ENCODE results near the gene SDC4.

The SDC4 gene

DNA sequence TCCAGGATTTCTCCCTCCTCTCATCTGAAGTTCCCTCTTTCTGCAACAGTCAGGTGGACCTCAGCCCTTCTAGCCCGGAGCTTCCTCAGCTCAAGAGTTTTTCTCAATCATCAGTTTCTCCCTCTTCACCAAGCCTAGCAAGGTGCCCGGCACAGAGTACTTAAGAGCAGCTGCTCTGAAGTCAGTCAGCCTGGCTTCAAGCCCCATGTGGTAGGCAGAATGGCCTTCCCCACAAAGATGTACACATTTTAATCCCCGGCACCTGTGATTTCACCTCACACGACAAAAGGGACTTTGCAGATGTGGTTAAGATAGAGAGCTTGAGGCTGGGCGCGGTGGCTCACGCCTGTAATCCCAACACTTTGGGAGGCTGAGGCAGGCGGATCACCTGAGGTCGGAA lies 56.7 kb downstream of the SDC4 start:
- TF ChIP-seq, protein P1, sequence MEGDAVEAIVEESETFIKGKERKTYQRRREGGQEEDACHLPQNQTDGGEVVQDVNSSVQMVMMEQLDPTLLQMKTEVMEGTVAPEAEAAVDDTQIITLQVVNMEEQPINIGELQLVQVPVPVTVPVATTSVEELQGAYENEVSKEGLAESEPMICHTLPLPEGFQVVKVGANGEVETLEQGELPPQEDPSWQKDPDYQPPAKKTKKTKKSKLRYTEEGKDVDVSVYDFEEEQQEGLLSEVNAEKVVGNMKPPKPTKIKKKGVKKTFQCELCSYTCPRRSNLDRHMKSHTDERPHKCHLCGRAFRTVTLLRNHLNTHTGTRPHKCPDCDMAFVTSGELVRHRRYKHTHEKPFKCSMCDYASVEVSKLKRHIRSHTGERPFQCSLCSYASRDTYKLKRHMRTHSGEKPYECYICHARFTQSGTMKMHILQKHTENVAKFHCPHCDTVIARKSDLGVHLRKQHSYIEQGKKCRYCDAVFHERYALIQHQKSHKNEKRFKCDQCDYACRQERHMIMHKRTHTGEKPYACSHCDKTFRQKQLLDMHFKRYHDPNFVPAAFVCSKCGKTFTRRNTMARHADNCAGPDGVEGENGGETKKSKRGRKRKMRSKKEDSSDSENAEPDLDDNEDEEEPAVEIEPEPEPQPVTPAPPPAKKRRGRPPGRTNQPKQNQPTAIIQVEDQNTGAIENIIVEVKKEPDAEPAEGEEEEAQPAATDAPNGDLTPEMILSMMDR (IDR thresholded peaks at IDR 0.05) = no peak
- Histone ChIP-seq H3K4me1 (peaks cover 0 to 15% (median 11%) of the 10 kb centered on the region in 4 donors), H3K9me3 (no peaks in the 10 kb centered on the region), H3K36me3 (no peaks in the 10 kb centered on the region), H3K27me3 (peaks cover 0 to 20% of the 10 kb centered on the region in 2 donors), H3K27ac (no peak overlapping the region), H3K4me3 (no peak overlapping the region)
- intact Hi-C loops (cut with DNase I; ENCODE audit: low total_unique reads) = loop anchor here (10.0 kb wide), 1 partner anchor 247 kb away; no protein-coding TSS in a partner anchor
- DNase-seq = no peak

DNA sequence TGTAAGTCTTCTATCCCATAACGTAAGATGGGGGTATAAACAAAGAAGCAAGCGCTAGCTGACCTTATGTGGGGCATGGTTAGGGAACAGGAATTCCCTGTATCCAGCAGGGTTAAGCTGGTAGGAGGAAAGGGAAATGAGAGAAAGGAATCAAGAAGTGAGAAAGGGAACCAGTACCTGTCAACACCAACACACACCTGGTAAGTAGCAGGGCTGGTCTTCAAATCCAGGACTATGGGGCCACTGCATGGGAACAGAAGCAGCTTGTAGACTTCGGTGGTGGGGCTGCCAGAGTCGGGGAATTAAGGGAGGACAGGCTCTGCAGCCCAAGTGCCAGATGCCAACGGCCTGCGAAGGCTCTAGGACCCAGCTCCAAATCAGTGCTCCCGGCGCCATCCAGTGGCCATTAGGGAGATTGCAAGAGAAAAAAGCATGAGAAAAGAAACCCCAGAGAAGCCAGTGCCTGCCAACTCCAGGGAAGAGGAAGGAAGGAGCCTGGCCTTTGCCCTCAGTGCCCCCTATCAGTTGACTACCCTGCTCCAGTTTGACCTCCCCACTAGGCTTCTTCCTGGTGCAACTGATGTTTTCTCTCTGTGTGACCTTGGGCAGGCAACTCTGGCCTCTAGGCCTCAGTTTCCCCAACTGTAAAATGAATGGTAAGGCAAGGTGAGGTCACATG lies 57.4 kb downstream of the SDC4 start:
- intact Hi-C loops (cut with DNase I; ENCODE audit: low total_unique reads) = loop anchor here (10.0 kb wide), 1 partner anchor 246 kb away; no protein-coding TSS in a partner anchor
- peak; percentile 84 to 85 for DNase-seq
- peaks cover 0 to 15% (median 11%) of the 10 kb centered on the region in 4 donors for H3K4me1 ChIP-seq
- TF ChIP-seq, protein P1 (IDR thresholded peaks at IDR 0.05) = peak; percentile 66 to 67
- H3K27me3 ChIP-seq = peaks cover 0 to 17% of the 10 kb centered on the region in 2 donors
- H3K36me3 ChIP-seq = no peaks in the 10 kb centered on the region
- no peaks in the 10 kb centered on the region for H3K9me3 ChIP-seq
- H3K27ac ChIP-seq = no peak overlapping the region
- H3K4me3 ChIP-seq = no peak overlapping the region

DNA sequence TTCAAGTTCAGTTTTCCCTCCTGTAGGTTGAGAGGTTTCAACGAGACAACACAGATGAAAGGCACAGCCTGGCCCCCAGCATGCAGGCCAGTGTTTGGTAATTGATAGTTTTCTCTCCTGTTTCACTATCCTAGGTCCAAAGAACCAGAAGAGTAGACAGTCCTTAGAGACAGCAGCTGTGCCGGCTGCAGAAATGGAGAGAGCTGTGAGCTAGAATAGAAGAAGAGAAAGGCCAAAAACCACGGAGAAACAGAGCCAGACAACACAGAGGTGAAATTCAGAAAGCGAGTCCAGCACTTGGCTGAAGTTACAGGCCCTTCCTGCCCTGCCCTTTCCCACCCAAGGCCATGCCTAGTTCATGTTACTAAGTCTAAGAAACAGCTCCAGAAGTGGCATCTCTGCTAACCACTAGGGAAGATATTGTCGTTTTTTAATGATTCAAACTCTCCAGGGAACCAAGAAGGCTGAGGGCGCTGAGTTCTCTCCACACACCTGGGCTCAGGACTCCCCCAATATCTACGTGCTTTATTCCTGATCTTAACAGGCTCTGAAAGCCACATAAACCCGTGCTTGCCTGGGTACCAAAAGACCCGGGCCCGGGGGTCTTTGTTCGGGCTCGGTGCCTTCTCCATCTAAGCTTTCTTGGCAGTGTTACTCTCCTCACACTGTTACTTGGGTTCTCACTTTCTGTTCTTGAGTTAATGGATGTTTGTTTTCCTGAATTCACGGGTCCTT lies 58.1 kb downstream of the SDC4 start:
- no peak for DNase-seq
- no peak overlapping the region for H3K4me3 ChIP-seq
- peaks cover 0 to 15% (median 11%) of the 10 kb centered on the region in 4 donors for H3K4me1 ChIP-seq
- no peaks in the 10 kb centered on the region for H3K9me3 ChIP-seq
- H3K36me3 ChIP-seq = no peaks in the 10 kb centered on the region
- intact Hi-C loops (cut with DNase I; ENCODE audit: low total_unique reads) = loop anchor here (10.0 kb wide), 1 partner anchor 245 kb away; no protein-coding TSS in a partner anchor
- TF ChIP-seq, protein P1 (IDR thresholded peaks at IDR 0.05) = no peak
- H3K27ac ChIP-seq = no peak overlapping the region
- H3K27me3 ChIP-seq = peaks cover 0 to 17% of the 10 kb centered on the region in 2 donors

DNA sequence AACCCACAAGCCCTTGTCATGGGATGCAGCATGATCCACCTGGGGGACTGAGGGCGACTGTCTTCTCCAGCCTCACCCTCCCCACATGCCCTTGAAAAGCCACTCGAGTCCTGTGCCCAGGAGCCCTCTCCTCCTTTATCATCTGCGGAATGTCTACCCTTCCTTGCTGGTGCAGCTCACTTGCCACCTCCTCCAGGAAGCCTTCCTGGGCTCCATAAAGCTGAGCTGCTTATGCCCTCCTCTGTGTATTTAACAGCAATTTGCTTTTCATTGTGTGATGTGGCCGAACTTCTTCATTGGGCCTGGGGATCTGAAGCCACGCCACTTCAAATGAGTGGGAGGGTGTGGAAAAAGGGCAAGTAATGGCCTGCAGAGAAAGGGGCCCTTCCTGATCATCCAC lies 59.4 kb downstream of the SDC4 start:
- H3K9me3 ChIP-seq = no peaks in the 10 kb centered on the region
- no peak for DNase-seq
- H3K27ac ChIP-seq = no peak overlapping the region
- peaks cover 0 to 11% (median 9%) of the 10 kb centered on the region in 4 donors for H3K4me1 ChIP-seq
- no peaks in the 10 kb centered on the region for H3K36me3 ChIP-seq
- H3K27me3 ChIP-seq = peaks cover 0 to 14% of the 10 kb centered on the region in 2 donors
- TF ChIP-seq, protein P1 (IDR thresholded peaks at IDR 0.05) = no peak
- intact Hi-C loops (cut with DNase I; ENCODE audit: low total_unique reads) = no loop called here
- no peak overlapping the region for H3K4me3 ChIP-seq

DNA sequence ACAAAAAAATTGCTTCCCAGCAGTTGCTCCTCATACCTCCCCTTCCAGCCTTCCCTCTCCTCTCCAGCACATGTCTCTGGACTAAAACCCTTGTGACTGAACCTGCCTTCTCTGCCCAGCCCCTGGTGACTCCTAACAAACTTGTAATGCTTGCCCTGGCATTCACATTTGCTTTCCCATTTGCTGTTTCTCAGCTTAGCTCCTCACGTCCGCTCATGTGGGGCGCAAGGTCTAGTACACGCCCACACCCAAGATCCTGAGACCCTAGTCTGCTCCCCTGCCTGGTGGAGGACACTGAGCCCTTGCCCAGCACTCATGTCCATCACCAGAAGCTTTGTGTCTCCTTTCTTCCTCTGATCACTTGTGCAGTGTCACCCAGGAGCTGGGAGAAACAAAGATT lies 59.8 kb downstream of the SDC4 start:
- Histone ChIP-seq H3K4me1 (peaks cover 0 to 6% (median 5%) of the 10 kb centered on the region in 4 donors), H3K36me3 (no peaks in the 10 kb centered on the region), H3K27ac (no peak overlapping the region), H3K9me3 (no peaks in the 10 kb centered on the region), H3K27me3 (peaks cover 0 to 11% of the 10 kb centered on the region in 2 donors), H3K4me3 (no peak overlapping the region)
- intact Hi-C loops (cut with DNase I; ENCODE audit: low total_unique reads) = no loop called here
- TF ChIP-seq, protein P1 (IDR thresholded peaks at IDR 0.05) = no peak
- DNase-seq = no peak

Data from tibial artery (tissue), 4 donors.